Osteoblast (primary cell): ENCODE measurements around the gene NUFIP1. TPM values are rescaled to one million over a fixed set of nuclear protein-coding genes. Genes with fewer than 3 reads are reported as not detected.

ENCODE experiments used
- DNase-seq: peaks from one replicate; pipeline ENCODE4 v3.0.0; 2011; ENCODE audit warnings: low spot score, mixed read lengths; ENCODE audit not compliant: insufficient read length; ENCODE audit errors: missing footprints
- H2AFZ ChIP-seq: 2 replicates; pipeline ENCODE4 v1.6.0; 2011; ENCODE audit warnings: mild to moderate bottlenecking, low read length
- H3K27ac ChIP-seq: 2 replicates; pipeline ENCODE4 v1.5.1; 2011; ENCODE audit warnings: mild to moderate bottlenecking, low read depth, low read length, moderate library complexity
- H3K27me3 ChIP-seq: 2 replicates; pipeline ENCODE4 v1.6.0; 2012; ENCODE audit warnings: mild to moderate bottlenecking, control low read depth, inconsistent platforms, low read length, moderate library complexity; ENCODE audit not compliant: insufficient read depth
- H3K36me3 ChIP-seq: 2 replicates; pipeline ENCODE4 v1.5.1; 2011; ENCODE audit warnings: mild to moderate bottlenecking, low read length, control low read depth, moderate library complexity; ENCODE audit not compliant: insufficient read depth
- H3K4me1 ChIP-seq: 2 replicates; pipeline ENCODE4 v1.5.1; 2011; ENCODE audit warnings: mild to moderate bottlenecking, low read length, control low read depth, moderate library complexity; ENCODE audit not compliant: insufficient read depth
- H3K4me2 ChIP-seq: 2 replicates; pipeline ENCODE4 v1.6.0; 2011; ENCODE audit warnings: mild to moderate bottlenecking, low read length; ENCODE audit not compliant: insufficient read depth
- H3K4me3 ChIP-seq: fragments of 200-600 bp; sonication (generic); 3 replicates; pipeline ENCODE4 v1.5.1; 2012; ENCODE audit warnings: mild to moderate bottlenecking, low read length, inconsistent platforms; ENCODE audit not compliant: insufficient read depth
- H3K79me2 ChIP-seq: 2 replicates; pipeline ENCODE4 v1.6.0; 2012; ENCODE audit warnings: mild to moderate bottlenecking, low read length, control low read depth, inconsistent platforms; ENCODE audit not compliant: insufficient read depth
- H3K9me3 ChIP-seq: 2 replicates; pipeline ENCODE4 v1.5.1; 2011; ENCODE audit warnings: low read depth, low read length, control low read depth
- H4K20me1 ChIP-seq: 2 replicates; pipeline ENCODE4 v1.6.0; 2012; ENCODE audit warnings: mild to moderate bottlenecking, low read length, control low read depth; ENCODE audit not compliant: insufficient read depth
- small RNA-seq: library from RNA; depleted of rRNA; stranded (forward); fragments of <200 nt; gene quantifications from one replicate; pipeline ENCODE3, GENCODE V24; 2012
- total RNA-seq: library from RNA; depleted of rRNA; stranded (reverse); fragments of >200 nt; gene quantifications from 2 replicates; pipeline ENCODE4 v1.2.3, GENCODE V29; 2012
- TF ChIP-seq, protein P1 (sequence below): IDR thresholded peaks from 2 replicates; pipeline ENCODE4 v1.5.1; 2011; ENCODE audit warnings: mild to moderate bottlenecking, low read depth, low read length, moderate library complexity; ENCODE audit errors: extremely low read depth

The NUFIP1 gene
- total RNA-seq, 1 donor: 3.3 TPM

DNA sequence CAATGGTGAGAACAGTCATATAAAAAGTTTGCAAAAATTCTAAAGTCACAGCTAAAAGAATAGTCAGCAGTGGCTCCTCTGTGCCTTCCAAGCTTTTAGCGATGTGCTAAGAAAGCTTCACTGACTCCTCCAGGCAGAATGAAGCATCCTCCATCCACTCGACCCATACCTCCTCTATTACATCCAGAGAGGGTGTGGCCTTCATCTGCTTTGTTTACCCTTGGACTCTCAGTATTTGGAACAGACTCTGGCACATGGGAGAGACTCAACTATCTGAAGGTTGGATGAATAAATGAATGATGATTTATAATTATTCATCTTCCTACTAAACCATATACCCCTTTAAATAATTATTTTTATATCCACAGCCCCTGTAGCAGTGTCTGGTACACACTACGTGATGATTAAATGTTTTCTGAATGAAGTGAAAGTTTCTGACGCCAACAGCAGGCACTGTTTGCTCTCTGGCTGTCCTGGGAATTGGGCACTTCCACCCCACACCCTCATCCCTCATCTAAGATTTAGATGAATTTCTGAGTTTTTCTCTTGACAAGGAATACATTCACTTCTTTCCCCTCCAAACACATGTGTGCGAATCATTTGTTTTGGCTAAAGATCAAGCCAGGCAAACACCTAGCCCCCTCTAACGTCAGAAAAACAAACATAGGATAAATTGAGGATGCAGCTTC lies 93.9 kb downstream of the NUFIP1 start:
- no peaks in the 10 kb centered on the region for H3K36me3 ChIP-seq
- no peak overlapping the region for H2AFZ ChIP-seq
- H3K9me3 ChIP-seq: no peaks in the 10 kb centered on the region
- H3K27me3 ChIP-seq: no peaks in the 10 kb centered on the region
- TF ChIP-seq, protein P1, sequence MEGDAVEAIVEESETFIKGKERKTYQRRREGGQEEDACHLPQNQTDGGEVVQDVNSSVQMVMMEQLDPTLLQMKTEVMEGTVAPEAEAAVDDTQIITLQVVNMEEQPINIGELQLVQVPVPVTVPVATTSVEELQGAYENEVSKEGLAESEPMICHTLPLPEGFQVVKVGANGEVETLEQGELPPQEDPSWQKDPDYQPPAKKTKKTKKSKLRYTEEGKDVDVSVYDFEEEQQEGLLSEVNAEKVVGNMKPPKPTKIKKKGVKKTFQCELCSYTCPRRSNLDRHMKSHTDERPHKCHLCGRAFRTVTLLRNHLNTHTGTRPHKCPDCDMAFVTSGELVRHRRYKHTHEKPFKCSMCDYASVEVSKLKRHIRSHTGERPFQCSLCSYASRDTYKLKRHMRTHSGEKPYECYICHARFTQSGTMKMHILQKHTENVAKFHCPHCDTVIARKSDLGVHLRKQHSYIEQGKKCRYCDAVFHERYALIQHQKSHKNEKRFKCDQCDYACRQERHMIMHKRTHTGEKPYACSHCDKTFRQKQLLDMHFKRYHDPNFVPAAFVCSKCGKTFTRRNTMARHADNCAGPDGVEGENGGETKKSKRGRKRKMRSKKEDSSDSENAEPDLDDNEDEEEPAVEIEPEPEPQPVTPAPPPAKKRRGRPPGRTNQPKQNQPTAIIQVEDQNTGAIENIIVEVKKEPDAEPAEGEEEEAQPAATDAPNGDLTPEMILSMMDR: no peak
- no peak overlapping the region for H3K4me3 ChIP-seq
- no peak for DNase-seq
- H3K4me1 ChIP-seq: no peaks in the 10 kb centered on the region
- H4K20me1 ChIP-seq: no peaks in the 10 kb centered on the region
- no peak overlapping the region for H3K4me2 ChIP-seq
- no peaks in the 10 kb centered on the region for H3K79me2 ChIP-seq
- no peak overlapping the region for H3K27ac ChIP-seq

DNA sequence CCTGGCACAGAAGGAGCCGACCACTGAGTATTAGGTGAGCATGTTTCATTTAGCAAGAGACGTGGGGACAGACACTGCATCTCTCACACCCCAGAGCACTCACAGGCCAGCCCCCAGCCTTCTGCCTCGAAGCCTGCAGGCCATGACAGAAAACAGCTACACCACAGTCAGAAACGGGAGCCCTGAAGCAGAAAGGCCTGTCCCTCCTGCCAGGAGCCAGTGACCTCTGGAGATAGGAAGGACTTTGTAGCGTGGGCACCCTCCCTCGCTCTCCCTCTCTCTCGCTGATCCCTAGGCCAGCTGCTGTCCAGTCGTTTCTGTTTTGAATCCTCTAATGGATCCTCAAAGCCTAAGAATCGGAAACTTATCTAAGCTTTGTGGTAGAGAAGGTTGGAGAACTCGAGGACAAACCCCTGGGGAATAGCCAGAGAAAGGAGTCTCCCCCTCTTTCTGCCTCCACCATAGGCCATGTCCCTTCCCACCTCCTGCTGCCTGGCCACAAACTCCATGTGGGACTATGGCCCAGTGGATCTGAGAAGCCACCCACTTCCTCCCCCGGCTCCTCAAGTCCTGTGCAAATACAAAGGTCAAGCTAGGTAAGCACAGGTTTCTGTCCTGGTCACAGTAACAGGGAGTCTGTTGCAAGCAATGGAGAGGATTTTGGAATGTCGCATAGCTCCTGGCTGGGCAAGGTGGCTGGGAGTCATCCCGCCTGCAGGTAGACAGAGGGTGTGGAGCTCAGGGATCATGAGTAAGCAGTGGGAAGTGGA lies 95.1 kb downstream of the NUFIP1 start:
- Histone ChIP-seq H3K79me2 (no peaks in the 10 kb centered on the region), H3K4me1 (no peaks in the 10 kb centered on the region), H3K27ac (no peak overlapping the region), H3K9me3 (no peaks in the 10 kb centered on the region), H4K20me1 (no peaks in the 10 kb centered on the region), H3K4me2 (no peak overlapping the region), H3K27me3 (no peaks in the 10 kb centered on the region), H3K4me3 (no peak overlapping the region), H3K36me3 (no peaks in the 10 kb centered on the region), H2AFZ (no peak overlapping the region)
- DNase-seq: no peak
- TF ChIP-seq, protein P1: no peak

Small RNA genes within 50 kb of the gene (small RNA-seq; reads per million reads assigned to genes)
- gene RN7SL49P: not detected

Other genes with a start within 250 kb of the NUFIP1 start
- 23.3 and 25.0 TPM in 2 replicates for gene GPALPP1, start 67 bp upstream of the NUFIP1 start, total RNA-seq
- gene GTF2F2, start 131.0 kb upstream of the NUFIP1 start, total RNA-seq: 19.9 and 23.6 TPM in 2 replicates
- under 0.01 TPM in 2 replicates for gene KCTD4, start 211.6 kb upstream of the NUFIP1 start, total RNA-seq